ENCODE measurements around the gene DNASE2.

GRCh38 chr19:12825254-12826131 lies 55.8 kb downstream of the DNASE2 start:
- TF ChIP-seq CTCF (IDR thresholded peaks at IDR 0.05; ENCODE audit: low read depth, low read length), result no peak
- TF ChIP-seq EZH2phosphoT487 (IDR thresholded peaks at IDR 0.05; ENCODE audit: low read depth), result no peak

Measured in OCI-LY3 (cell line).